ENCODE data around the gene RFTN1. TPM values are rescaled to one million over a fixed set of nuclear protein-coding genes. Genes with fewer than 3 reads are reported as not detected.

The RFTN1 gene
- total and polyA plus RNA-seq, 11 donors, result 17.1 to 40.8 (median 26.4) TPM

GRCh38 chr3:16423947-16424673, 89.4 kb downstream of the RFTN1 start:
- no peak overlapping the region for H3K27ac ChIP-seq
- DNase-seq (no peak), ATAC-seq (no peak)
- no peaks in the 10 kb centered on the region for H3K36me3 ChIP-seq
- H3K9me3 ChIP-seq, result no peaks in the 10 kb centered on the region
- no peak overlapping the region for H3K4me3 ChIP-seq
- WGBS, 4 donors, result 84 to 94% (median 90%) methylated on average over 5 of the region's 5 CpGs
- H3K27me3 ChIP-seq, result no peaks in the 10 kb centered on the region
- TF ChIP-seq POLR2A (IDR thresholded peaks at IDR 0.05), result no peak
- TF ChIP-seq, protein P1, sequence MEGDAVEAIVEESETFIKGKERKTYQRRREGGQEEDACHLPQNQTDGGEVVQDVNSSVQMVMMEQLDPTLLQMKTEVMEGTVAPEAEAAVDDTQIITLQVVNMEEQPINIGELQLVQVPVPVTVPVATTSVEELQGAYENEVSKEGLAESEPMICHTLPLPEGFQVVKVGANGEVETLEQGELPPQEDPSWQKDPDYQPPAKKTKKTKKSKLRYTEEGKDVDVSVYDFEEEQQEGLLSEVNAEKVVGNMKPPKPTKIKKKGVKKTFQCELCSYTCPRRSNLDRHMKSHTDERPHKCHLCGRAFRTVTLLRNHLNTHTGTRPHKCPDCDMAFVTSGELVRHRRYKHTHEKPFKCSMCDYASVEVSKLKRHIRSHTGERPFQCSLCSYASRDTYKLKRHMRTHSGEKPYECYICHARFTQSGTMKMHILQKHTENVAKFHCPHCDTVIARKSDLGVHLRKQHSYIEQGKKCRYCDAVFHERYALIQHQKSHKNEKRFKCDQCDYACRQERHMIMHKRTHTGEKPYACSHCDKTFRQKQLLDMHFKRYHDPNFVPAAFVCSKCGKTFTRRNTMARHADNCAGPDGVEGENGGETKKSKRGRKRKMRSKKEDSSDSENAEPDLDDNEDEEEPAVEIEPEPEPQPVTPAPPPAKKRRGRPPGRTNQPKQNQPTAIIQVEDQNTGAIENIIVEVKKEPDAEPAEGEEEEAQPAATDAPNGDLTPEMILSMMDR (IDR thresholded peaks at IDR 0.05), result no peak
- intact Hi-C loops (cut with DNase I), result no loop called here
- peaks cover 0 to 37% (median 24%) of the 10 kb centered on the region in 12 donors for H3K4me1 ChIP-seq

- H3K27ac ChIP-seq, result no peak overlapping the region
- DNase-seq, result no peak
Observed at GRCh38 chr3:16423298-16423697, 90.2 kb downstream of the RFTN1 start.

DNA sequence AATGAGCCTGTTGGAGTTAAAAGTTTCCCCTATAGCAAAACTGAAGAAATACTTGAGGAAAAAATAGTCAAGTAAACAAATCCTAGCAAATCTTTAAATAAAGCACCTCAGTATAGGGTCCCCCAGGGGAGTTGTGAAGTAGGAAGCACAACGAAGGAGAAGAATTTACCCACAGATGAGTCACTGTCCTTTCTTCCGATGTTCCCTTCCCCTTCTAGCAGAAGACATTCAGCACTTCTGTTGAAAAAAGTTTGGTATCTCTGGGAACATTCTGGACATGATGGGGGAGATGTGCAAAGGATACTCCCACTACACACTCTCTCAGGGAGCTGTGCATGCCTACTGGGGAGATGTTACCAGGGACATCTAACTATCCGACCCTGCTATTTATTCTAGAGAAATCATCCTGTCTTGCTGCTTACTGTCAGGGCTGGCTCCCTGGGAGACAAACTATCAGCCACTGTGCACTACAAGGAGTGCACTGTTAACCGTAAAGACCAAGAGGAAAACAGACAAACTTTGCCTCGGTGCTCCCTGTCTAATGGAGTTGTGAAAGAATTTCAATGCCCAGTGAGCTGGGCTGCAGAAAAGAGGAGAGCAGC, 93.8 kb downstream of the RFTN1 start:
- no peaks in the 10 kb centered on the region for H3K27me3 ChIP-seq
- TF ChIP-seq POLR2A (IDR thresholded peaks at IDR 0.05), result no peak
- TF ChIP-seq, protein P1 (IDR thresholded peaks at IDR 0.05), result no peak
- H3K4me3 ChIP-seq, result no peak overlapping the region
- no peak for DNase-seq
- 37 to 52% (median 43%) methylated on average over 5 of the region's 5 CpGs for WGBS, 4 donors
- H3K9me3 ChIP-seq, result no peaks in the 10 kb centered on the region
- intact Hi-C loops (cut with DNase I), result loop anchor here in 1 of 10 donors (5.0 kb wide), 1 partner anchor 93 kb away; the partner anchor contains the start of gene RFTN1
- H3K4me1 ChIP-seq, result peaks cover 0 to 48% (median 25%) of the 10 kb centered on the region in 12 donors
- ATAC-seq, result peak in 1 of 4 donors; percentile 52
- H3K27ac ChIP-seq, result peak overlapping the region in 7 of 12 donors; percentile 12 to 57 (median 42)
- H3K36me3 ChIP-seq, result no peaks in the 10 kb centered on the region

More at GRCh38 chr3:16423298-16423697, 90.2 kb downstream of the RFTN1 start:
- Histone ChIP-seq H3K4me3 (no peak overlapping the region), H3K9me3 (no peaks in the 10 kb centered on the region), H3K4me1 (peaks cover 0 to 42% (median 27%) of the 10 kb centered on the region in 12 donors), H3K27me3 (no peaks in the 10 kb centered on the region), H3K36me3 (no peaks in the 10 kb centered on the region)
- intact Hi-C loops (cut with DNase I), result no loop called here
- no peak for ATAC-seq
- no peak for TF ChIP-seq POLR2A (IDR thresholded peaks at IDR 0.05)
- TF ChIP-seq, protein P1 (IDR thresholded peaks at IDR 0.05), result no peak
- WGBS, 4 donors, result 88 to 92% (median 89%) methylated on average over 2 of the region's 2 CpGs

Data from heart left ventricle (tissue), 16 donors.